ENCODE data around the gene TGFBR3. TPM values are rescaled to one million over a fixed set of nuclear protein-coding genes. Genes with fewer than 3 reads are reported as not detected.

TGFBR3 gene
- polyA plus RNA-seq, 1 donor = 112 TPM

DNA sequence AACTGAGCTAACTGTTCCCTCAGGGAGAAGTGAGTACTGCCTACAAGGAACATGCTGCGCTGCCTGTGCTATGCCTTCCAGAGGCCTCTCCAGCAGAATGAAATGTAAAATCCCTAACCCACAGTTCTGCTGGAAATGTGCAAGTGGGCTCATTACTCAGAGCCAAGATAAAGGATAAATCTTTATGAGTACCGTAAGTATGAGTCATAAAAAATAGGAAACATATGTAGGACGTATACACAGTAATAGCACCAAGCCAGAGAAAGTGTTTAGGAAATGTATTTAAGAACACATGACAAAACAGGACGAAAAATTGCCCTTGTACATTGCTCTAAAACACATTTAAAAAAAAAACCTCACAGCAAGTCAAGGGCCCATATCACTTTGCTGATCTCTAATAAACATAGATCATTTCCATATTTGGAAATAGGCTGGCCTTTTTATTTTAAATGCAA is 104.6 kb downstream of the TGFBR3 start:
- no peak for DNase-seq

DNA sequence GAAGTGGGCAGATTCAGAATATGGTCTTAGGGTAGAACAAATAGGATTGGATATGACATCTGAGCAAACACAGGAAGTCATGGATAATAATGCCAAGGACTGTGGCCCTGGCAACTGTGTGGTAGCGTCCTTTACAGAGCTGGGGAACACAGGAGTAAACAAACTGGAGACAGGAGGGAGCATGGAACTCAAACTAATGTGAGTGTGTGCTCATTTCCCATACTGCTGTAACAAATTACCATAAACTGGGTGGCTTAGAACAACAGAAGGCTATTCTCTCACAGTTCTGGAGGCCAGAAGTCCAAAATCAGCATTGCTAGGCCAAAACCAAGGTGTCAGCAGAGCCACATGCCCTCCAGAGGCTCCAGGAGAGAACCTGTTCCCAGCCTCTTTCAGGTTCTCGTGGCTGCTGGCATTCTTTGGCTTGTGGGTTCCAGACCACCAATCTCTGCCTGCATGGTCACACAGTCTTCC is 106.4 kb downstream of the TGFBR3 start:
- DNase-seq = no peak

DNA sequence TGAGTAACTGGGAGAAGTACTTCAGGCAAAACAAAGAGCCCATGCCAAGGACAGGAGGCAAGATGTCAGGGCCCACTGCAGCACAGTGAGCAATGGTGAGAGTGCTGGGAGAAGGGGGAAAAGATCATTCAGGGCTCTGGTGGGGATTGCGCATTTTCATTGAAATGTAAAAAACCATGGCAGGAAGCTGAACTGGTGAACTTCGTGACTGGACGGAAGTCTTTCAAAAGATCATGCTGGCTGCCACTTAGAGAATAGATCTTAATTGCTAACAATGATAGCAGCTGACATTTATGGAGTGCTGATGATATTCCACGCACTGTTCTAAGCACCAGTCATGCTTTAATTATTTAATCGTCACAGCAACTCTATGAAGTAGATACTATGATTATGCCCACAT is 107.0 kb downstream of the TGFBR3 start:
- DNase-seq = no peak

DNA sequence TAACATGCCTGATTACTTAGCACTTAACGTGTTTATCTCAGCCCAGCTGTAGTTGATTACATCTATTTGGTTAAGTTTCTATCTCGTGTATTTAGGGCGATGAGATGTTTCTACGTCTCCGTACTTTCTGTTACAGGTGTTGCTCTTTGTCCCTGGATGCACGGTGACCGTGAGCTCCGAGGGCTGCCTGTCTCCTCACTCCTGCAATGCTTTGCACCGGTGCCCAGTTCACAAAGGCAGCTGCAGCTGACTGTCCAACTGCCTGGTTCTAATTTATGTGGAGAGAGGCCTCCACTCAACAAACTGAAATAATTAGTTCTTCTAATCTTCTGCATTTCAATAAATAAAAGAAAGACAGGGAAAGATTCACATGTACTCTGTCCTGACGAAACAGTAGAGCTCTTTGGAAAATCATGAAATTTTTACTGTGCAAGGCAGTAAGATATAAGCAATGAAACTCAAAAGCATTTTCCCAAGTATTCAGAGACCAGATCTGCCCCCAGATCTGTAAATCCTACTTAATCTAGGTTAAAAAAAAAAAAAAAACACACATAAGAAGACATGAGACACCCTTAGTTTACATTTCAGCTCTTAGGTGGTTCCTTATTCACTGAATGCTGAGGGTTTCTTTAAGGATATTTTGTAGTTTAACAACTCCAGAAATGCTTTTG is 108.2 kb downstream of the TGFBR3 start:
- no peak for DNase-seq

DNA sequence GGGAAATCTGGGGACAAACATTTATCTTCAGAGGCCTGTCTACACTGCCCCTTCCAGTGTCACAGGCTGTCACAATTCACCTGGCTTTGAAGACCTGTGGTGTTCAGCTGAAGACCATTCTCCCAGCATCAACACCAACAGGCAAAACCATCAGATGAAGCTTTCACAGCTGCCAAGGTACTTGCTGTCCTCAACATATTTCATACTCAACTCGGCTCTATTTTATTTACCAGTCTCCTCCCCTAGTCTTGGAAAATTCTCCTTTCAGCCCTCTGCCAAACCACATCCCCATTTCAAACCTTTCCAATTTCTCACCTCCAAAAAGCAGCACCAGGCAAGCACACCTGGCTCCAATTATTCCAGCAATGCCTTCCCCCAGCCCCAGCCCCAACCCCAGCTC is 108.8 kb downstream of the TGFBR3 start:
- no peak for DNase-seq

DNA sequence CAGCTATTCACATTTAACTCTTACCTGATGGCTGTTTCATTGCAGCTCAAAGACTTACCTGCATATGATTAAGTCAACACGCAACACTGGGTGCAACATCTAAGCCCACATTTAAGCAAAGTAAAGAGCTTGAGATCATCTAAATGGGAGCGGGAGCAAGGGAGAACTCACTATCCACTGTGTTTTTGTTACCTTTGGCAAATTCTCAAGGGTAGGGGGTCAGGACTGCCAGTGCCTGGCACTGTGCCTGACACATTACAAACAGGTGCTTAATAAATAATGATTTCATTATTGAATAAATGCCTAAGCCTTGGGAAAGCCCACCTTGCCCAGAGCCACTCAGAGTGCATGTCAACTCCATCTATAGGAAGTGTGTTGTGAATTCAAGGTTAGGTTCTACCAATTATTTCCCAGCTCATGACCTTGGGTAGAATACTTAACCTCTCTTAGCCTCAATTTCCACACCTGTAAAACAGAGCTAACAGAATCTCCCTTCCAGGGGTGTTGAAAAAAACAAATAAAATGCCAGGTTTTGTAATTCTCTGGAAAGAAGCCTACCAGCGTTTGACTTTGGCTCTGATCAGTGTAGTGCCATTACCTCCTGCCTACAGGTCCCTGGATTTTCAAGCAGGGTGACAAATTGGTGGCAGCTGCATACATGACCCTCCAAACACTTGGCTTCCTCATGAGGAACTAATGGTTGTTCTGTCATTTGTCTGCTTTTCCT is 109.7 kb downstream of the TGFBR3 start:
- DNase-seq = no peak

DNA sequence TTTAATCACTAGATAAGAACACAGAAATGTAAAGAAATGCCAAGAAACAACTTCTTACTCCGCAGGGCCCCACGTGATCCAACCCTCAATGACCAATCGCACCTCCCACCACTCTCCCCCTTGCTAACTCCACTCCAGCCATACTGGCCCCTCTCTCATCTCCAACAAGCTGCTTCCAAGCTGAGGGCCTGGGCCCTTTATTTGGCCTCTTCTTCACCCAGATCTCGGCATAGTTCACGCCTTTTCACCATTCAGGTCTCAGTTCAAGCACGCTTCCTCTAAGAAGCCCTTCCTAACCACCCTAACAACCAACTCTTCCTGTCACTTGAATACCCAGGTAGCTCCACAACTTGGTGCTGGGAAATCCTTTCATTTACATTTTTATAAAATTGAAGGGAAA is 110.7 kb downstream of the TGFBR3 start:
- no peak for DNase-seq

DNA sequence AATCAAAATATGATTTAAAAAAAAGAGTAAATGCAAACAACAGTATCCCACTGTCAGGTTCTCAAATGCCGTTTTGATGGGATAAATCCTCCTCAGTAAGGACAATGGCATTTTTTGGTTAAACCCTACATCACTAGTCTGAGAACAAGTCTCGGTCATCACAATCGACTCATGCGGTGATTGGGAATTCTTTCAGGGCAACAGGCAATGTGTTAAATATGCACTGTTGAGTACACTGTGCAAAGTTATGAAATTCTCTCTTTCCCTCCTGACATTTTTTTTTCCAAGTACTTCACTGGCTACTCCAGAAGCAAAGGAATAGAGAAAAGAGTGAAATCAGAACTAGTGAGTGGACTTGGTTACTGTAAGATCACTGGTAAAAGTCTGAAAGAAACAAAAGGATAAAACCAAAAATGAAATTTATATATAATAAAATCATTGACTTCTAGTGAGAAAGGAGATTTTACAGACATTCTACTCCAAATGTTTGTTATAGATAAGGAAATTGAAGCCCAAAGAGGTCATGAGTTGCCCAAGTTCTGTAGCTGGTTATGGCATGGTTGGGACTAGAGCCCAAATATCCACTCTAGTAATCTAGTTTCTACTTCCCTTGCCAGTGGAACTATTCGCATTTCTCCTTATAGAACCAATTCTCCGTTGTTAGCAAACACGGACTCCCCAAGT is 111.3 kb downstream of the TGFBR3 start:
- DNase-seq = no peak

DNA sequence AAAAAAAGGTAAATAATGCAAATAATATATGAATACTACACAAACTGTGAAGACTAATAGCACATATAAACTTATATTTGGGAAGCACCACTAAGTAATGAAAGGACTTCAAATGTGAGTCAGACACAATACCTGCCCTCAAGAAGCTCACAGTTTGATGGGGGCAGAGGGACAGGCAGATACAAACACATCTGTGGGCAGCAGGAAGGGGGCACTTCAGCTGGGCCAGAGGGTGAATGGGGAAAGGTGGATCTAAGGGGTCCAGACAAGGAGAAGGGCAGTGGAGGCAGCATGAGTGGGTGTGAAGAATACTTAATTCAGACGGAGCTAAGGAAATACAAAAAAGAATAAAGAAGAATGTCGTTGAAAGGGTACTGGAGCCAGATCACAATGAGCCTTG is 114.2 kb downstream of the TGFBR3 start:
- DNase-seq = no peak

DNA sequence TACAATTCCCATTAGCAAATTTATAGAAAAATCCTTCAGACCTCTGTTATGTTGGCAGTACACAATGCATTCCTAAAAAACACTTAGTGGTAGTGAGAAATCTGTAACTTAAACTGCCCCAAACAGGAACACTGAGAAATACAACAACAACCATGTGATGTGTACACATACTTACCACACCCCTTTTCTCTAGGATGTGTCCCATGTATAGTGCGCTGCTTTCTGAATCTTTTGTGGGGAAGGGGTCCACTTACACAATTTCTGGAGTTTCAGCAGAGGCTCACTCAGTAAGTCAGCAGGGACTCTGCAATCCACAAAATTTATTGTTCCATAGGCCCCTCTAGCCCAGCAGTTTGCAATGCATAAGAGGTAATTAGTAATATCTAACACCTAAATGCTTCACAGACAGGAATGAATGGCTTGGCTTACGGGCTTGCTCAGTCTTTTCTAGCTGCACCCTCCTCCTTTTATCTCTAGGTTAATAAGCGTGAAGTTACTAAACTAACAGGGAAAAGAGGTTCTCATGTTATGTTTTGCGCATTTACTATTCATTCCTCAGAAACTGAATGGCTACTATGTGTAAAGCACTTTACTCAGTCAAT is 115.2 kb downstream of the TGFBR3 start:
- DNase-seq = no peak

DNA sequence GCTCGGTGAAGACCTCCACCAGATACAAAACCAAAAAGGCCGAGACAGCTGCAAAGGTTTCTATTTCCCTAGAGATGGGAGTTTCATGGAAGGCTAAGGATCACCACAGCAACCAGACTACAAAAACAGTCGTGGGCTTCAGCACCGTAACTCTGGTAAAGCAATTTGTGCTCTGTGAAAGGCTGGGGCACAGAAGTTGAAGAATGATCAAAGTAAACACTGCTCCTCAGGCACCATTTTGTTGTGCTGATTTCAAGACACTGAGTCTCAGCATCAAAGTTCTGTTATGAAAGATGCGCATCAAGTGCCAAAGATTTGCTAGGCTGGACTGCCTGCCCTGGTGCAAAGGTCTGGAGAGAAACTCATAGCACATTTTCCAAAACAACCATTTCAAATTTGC is 116.2 kb downstream of the TGFBR3 start:
- DNase-seq = peak; percentile 62

DNA sequence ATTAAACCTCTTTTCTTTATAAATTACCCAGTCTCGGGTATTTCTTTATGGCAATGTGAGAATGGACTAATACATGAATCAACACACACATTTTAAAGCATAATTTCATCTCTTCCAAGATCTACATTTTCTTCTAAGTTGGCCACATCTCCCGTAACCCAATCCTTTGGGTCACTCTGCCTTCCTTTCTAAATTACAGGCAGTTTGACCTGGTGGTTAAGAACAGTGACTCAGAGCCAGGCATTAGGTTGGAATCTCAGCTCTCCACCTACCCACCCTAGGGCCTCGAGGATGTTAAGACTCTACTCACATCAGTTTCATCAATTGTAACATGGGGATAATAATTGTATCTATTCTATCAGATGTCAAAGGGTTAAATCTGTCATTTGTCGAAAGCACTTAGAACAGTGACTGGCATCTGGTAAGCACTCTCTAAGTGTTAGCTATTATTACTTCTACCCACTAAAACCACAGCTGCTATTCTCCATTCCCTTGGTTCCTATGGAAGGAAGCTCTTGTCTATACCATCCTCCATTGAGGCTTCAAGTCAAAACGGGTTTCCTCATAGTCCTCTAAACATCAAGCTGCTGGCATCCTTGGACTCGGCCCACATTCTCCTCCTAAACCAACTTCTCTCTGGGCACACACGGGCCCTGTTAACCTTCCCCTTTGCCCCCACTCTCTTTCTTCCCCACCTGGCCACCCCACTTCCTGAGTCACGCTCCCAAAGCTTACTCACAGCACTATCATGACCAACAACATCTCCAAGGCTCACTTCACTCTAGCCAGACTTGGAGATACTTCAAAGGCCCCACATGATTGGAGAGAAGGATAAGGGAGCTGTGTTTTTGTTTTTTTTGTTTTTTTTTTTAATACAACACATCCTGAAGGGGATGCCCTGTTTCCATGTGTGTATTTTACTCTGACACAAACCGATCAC is 116.9 kb downstream of the TGFBR3 start:
- DNase-seq = no peak

DNA sequence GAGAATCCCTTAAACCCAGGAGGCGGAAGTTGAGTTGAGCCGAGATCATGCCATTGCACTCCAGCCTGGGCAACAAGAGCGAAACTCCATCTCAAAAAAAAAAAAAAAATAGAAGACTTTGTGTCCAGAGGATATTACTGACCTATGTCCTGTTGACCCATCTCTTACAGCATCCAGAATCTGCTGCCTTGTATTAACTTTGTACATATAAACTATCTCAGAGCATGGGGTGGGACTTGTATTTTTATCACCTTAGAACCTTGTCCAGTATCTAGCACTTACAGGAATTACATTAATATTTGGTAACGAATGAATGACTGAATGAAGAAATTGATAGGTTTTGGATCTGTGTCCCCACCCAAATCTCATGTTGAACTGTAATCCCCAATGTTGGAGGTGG is 117.8 kb downstream of the TGFBR3 start:
- no peak for DNase-seq

DNA sequence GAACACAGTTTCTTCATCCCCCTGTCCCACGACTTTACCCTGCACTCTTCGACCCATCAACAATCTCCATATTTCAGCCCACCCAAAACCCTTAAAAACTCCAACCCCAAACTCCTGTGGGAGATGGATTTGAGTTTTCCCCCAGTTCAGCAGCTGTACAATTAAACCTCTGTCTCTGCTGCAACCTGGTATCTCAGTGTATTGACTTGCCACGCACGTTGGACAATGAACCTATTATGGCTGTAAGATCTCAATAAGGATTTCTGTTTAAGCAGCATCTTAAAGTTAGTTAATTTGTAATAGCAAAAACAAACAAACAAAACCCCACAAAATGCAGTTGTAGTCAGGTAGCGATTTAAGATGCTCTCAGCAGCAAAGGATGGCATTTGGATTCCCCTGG is 119.1 kb downstream of the TGFBR3 start:
- DNase-seq = no peak

DNA sequence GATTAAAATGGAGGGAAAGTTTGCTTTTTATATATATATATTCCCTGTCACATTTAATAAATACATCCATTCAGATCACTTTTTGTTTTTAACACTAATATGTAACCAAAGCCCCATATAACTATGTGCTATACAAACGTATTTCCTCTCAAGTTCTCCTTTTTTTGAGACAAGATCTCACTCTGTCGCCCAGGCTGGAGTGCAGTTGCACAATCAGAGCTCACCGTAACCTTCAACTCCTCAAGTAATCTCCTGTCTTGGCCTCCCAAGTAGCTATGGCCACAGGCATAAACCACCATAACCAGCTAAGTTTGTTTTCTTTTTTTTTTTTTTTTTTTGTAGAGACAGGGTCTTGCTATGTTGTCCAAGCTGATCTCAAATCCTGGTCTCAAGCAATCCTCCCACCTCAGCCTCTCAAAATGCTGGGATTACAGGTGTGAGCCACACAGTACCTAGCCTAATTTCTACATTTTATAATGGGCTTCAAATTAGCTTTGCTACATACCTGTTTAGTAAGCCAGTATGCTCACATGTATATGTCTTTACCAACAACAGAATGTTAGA is 120.0 kb downstream of the TGFBR3 start:
- DNase-seq = no peak

DNA sequence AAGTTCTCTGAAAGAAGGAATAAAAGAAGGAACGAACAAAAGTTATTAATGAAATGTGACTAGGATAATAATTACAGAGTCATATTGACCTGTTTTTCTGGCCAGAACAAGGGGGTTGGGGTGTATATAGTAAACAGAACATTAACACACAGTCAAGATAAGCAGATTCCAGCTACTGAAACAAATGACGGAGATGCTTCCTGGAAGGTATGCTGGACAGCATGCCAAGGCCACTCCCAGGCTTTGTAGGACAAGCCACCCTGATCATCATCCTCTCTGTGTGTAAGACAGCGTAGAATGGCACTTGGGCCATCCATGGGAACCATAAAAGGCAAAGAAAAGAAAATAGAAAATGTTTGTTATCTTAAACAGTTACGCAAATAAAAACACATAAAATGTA is 120.7 kb downstream of the TGFBR3 start:
- no peak for DNase-seq

DNA sequence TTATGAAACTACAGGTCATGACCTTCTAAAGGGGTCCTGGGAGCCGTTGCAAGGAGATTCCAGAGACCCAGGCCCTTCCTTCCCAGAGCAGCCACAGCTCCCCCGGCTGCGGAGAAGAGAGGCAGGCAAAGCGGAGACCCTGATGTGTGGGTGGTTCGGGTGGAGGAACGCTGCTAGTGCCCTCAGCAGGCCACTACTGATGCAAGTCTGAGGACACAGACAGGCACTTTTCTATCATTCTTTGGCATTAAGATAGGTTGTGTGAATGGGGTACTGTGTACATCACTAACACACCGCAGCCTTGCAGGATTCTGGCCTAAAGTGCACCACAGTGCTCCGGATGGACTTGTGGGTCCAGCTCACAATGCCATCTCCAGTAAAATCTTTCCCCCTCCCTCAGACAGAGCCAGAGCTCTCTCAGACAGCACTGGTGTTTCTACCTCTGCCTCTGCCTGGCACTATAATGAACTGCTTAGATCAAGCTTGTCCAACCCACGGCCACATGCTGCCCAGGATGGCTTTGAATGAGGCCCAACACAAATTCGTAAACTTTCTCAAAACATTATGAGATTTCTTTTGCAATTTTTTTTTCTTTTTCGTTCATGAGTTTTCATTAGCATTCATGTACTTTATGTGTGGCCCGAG is 121.4 kb downstream of the TGFBR3 start:
- no peak for DNase-seq

DNA sequence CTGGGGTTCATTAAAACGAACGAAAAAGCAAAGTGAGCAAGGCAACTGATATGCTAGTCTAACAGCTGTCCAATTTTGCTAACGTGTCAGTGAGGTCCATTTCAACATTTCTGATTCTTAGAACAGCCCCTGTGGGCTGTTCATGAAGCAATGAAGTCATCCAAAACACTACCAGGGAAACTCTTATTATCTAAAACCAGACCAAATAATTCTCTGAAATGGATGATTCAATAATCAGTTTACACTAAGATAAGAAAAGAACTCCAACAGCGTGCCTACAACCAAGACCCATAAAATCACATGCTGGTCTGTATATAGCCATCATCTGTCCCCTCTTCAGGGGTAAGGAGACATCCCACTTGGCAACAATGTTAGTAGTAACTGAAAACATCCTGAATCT is 122.7 kb downstream of the TGFBR3 start:
- no peak for DNase-seq

DNA sequence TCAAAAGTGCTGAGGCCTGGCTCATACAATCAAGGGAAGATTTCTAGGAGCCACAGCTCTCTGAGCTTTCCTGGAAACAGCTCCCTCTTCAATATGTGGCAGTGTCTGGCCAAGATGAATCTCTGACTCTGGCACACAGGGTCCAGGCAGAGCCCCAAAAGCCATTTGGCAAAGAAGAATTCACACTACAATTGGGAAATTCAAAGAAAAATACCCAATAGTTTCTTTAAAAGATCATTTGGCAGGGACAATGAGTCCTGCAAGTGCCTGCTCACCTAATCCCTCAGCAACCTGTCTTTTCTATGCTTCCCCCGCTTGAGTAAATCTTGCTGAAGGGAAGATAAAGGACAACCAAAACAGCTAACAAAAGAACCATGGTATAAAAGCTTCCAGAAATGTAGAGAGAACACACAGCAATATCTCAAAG is 124.6 kb downstream of the TGFBR3 start:
- no peak for DNase-seq

DNA sequence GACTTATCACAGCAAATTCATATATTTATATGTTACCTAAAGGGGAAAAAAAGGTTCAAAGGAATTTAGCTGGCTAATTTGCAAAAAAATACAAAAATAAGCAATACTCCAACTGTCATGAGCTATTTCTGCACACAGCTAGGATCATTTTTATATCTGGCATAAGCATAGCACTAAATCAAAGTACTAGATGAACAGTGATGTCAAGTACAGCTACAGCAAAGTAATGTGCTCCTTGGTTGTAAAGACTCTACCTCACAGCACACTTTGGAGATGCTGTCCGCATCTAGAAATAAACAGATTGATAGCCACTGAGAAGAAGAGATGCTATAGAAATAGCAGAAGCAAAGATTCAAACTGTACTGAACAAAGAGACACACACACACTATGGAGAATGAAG is 125.4 kb downstream of the TGFBR3 start:
- no peak for DNase-seq

DNA sequence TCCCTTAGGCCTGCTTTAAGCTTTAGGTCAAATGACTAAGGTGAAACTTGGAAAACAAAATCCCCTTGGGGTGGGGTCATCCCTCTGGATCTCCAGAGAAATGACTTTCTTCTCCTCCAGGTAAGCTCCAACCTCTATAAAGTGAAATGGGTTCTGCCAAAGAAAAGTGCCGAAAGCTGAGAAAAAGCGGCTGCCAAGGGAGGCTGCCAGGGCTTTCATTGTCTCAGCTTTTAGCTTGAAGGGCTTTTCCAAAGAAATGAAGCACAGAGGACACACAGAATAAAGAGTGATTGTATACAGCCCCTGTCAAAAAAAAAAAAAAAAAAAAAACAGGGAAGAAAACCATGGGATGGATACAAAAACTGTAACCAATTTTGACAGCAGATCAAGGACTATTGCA is 126.9 kb downstream of the TGFBR3 start:
- no peak for DNase-seq
